Right lobe of liver (tissue), 4 donors: Measurements from ENCODE around the gene PRKN.

Experiments used
- CTCF ChIP-seq, 4 donors: fragments of 200-600 bp in 3 of 4; fragments of 450-650 bp in 1 of 4; IDR thresholded peaks; one replicate each; pipeline versions ENCODE4 v1.5.1 to v1.8.0; 2016 to 2022; ENCODE audit warnings: antibody characterized with exemption in 4 of 4, mild to moderate bottlenecking in 2 of 4
- POLR2A ChIP-seq: fragments of 450-650 bp; IDR thresholded peaks from one replicate; pipeline ENCODE4 v1.6.1; 2017; ENCODE audit warnings: antibody characterized with exemption, mild to moderate bottlenecking
- donor health status: DM: no; HTN: no; CAD: no.
- donor health status: DM: no; HTN: no; CAD: no.
- donor health status: DM: no; HTN: yes; CAD: no.

- TF ChIP-seq CTCF (IDR thresholded peaks at IDR 0.05) (no peak), POLR2A (no peak)
Measured at GRCh38 chr6:162217058-162217457, 510.5 kb downstream of the PRKN start.
